Stimulated activated CD4-positive, alpha-beta T cell treated with anti-CD3 and anti-CD28 coated beads, Interleukin-12 subunit alpha, Interleukin-12 subunit beta, amount 100 ng/mL, for 48 hours (primary cell): ENCODE data around the gene SRSF5.
"Not testable (repeated sequence)": the region's sequence is repeated elsewhere in the genome, so short reads cannot be mapped to it uniquely, and the experiment has no call there.

Source experiments
- DNase-seq, 3 donors: peaks; one replicate each; pipeline ENCODE4 v3.0.0-alpha.2; 2020; ENCODE audit warnings: low read depth in 2 of 3, low spot score in 1 of 3

Gene SRSF5

GRCh38 chr14:69804902-69805301 is 38.0 kb downstream of the SRSF5 start:
- no peak for DNase-seq

DNA sequence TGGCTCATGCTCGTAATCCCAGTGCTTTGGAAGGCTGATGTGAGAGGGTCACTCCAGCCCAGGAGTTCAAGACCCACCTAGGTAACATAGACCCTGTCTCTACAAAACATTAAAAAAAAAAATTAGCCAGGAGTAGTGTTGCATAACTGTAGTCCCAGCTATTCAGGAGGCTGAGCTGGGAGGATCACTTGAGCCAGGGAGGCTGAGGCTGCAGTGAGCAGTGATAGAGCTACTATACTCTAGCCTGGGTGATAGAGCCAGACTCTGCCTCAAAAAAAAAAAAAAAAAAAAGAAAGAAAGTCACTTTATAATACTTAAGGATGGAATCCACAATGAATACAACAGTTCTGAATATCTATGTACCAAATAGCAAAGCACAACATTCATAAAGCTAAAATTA is 40.2 kb downstream of the SRSF5 start:
- no peak for DNase-seq

DNA sequence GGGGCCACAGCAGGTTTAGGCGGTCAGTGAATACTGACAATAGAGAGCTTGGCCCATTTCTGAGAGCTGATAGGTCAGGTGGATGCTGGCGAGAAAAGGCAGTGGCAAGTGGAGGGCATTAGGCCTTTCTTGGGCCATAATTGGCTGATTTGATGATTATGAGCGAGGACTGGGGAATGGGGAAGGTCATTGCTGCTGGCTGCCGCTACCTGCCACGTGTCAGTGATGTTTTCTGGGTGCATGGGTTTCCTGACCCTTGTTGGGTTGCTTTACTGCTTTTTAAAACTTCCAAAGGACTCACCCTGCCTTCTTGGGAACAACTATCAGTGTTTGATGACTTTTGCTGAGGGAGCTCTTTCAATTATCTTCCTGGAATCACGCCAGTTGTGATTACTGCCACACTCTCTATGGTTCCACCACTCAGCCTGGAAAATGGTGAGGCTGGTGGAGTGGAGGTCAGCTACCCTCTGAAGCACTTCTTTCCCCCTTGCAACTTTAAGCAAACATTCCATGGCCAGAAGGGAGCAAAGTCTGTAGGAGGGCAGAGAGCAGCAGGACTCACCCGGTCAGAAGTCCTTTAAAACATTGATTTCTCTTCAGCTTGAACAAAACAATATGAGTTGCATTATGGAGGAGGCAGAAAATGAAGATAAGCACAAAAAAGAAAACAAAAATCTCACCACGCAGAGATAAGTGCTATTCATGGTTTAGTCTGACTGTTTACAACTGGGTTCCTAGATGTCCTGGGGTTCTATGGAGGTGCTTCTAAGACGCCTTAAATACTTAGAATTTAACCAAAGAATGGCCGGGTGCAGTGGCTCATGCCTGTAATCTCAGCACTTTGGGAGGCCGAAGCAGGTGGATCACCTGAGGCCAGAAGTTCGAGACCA is 42.2 kb downstream of the SRSF5 start:
- DNase-seq, result no peak

DNA sequence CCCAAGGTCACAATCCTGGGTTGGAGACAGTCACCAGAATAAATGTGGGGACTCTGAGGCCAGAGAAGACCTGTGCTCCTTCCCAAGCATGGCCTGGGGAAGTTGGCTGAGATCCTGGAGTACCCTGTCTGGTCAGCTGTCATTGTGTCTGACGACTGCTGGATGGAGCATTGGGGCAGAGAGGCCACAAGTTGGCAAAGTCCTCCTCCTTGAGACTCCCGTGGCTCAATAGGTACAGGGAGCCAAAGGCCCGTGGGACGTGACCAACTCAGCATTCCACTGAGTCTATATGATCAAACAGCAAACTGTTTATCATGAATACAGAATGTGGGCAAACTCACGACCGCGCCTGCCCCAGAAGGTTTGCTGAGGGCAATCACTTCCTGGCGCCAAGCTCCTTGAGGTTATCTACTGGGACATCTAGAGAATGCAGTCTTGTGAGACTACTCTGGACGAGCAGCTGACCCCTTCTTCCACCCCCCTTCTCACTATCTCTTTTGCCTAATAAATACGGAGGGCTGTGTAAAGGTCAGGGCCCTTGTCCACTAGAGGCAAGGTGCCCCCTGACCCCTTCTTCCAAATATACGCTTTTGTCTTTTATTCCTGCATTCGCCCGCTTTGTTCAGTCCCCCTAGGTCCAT is 44.4 kb downstream of the SRSF5 start:
- no peak for DNase-seq

GRCh38 chr14:69811868-69812252 is 44.9 kb downstream of the SRSF5 start:
- no peak for DNase-seq

DNA sequence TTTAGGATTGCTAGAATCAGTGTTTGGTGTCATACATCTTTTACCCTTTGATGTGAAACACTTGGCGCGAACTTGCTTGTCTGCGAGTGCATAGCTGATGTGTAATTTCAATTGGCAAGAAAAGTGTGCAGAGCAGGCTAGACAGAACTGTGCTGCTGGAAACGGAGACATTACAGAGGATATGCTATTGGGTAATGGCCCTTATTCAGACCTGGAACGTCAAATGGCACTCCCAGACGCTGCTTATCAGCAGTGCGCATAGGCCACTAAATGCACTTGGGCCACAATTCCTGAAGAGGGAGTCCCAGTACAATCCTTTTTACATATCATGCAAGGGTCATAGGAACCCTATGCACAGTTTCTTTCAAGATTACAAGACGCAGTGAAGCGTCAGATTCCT is 45.8 kb downstream of the SRSF5 start:
- DNase-seq, result no peak

- DNase-seq, result not testable (repeated sequence)
Observed at GRCh38 chr14:69813346-69813745, 46.4 kb downstream of the SRSF5 start.

DNA sequence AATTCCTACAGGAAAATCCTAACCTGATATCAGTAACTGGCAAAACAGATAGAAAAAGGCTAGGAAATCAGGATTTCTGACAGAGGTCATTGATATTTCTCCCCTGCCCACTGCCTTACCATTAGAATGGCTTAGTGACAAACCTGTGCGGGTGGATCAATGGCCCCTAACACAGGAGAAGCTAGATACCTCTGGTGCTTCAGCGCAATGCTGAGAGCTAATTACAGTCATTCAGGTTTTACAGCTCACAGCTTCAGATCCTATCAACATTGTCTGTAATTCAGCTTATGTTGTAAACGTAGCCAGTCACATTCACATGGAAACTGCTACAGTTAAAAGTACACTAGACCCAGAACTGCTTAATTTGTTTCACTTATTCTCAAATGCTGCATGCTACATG is 47.5 kb downstream of the SRSF5 start:
- no peak for DNase-seq

DNA sequence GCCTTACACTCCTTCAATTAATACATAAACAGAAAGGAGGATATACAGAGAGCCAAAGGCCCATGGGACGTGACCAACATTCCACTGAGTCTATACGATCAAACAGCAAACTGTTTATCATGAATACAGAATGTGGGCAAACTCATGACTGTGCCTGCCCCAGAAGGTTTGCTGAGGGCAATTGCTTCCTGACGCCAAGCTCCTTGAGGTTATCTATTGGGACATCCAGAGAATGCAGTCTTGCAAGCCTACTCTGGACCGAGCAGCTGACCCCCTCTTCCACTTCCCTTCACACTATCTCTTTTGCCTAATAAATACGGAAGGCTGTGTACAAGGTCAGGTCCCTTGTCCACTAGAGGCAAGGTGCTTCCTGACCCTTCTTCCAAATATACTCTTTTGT is 48.6 kb downstream of the SRSF5 start:
- no peak for DNase-seq

DNA sequence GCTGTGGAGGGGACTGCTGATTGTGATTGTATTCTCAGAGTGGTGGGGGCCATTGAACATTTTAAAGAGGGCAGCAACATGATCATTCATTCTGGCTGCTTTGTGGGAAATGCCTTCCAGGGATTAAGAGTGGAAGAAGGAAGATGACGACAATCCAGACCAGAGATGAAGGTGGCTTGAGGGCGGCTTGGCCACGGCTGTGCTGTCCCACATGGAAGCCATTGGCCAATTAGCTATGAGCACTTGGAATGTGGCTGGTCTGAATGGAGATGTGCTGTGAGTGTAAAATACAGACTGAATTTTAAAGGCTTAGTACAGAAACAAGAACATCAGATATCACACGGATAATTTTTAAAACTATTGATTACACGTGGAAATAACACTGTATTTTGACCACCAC is 49.3 kb downstream of the SRSF5 start:
- DNase-seq, result no peak

GRCh38 chr14:69818758-69819191 is 51.8 kb downstream of the SRSF5 start:
- DNase-seq, result peak; percentile 13 to 95 (median 29)

- no peak for DNase-seq
Observed at GRCh38 chr14:69819607-69820006, 52.7 kb downstream of the SRSF5 start.

DNA sequence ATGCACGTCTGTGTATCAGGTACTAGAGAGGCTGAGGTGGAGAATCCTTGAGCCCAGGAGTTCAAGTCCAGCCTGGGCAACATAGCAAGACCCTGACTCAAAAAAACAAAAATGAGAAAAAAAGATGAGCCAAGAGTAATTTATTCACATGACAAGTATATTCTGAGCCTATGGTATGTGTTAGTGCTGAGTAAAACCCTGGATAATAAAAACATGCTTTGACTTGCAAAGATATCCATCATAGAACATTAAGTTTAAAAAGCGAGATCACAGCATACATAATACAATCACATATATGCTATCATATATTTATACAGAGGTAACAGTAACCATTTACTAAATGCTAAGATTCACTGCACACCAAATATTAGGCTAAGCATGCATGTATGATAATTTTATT is 54.0 kb downstream of the SRSF5 start:
- no peak for DNase-seq
